GM10266 (cell line): Measurements from ENCODE around the gene KLF7.

Experiments
- DNase-seq: peaks from one replicate; pipeline ENCODE4 v3.0.0; 2012; ENCODE audit errors: extremely low spot score
- CTCF ChIP-seq: IDR thresholded peaks from 2 replicates; pipeline ENCODE4 v1.5.1; 2012; ENCODE audit warnings: mild to moderate bottlenecking, low read depth; ENCODE audit not compliant: control insufficient read depth, insufficient read depth; ENCODE audit errors: missing control alignments

Gene KLF7

GRCh38 chr2:207165121-207166038 lies at the start of gene KLF7:
Gene KLF7 (minus strand): TSS chr2:207165948. CDS start chr2:207165568, 380 bp downstream.
- no peak for TF ChIP-seq CTCF
- peak; percentile 30 for DNase-seq

GRCh38 chr2:207215308-207215707 lies 49.6 kb upstream of the KLF7 start:
- no peak for TF ChIP-seq CTCF
- DNase-seq = no peak

GRCh38 chr2:207214446-207214845 lies 48.7 kb upstream of the KLF7 start:
- no peak for TF ChIP-seq CTCF
- no peak for DNase-seq

GRCh38 chr2:207206011-207206410 lies 40.3 kb upstream of the KLF7 start:
- DNase-seq = no peak
- TF ChIP-seq CTCF = no peak

GRCh38 chr2:207205173-207205957 lies 39.6 kb upstream of the KLF7 start:
- DNase-seq = no peak
- no peak for TF ChIP-seq CTCF

- no peak for TF ChIP-seq CTCF
- DNase-seq = no peak
These were observed 37.3 kb upstream of the KLF7 start for GRCh38 chr2:207203056-207203455.
